EL (cell line): Measurements from ENCODE around the gene FNDC3A.
"Not testable (repeated sequence)": the region's sequence is repeated elsewhere in the genome, so short reads cannot be mapped to it uniquely, and the experiment has no call there.

ENCODE experiments used
- DNase-seq: peaks from one replicate; pipeline ENCODE4 v3.0.0-alpha.2; 2016

The FNDC3A gene

GRCh38 chr13:49163162-49163561, 187.4 kb downstream of the FNDC3A start:
- not testable (repeated sequence) for DNase-seq

- no peak for DNase-seq
These were observed 189.0 kb downstream of the FNDC3A start for GRCh38 chr13:49164712-49165111.

GRCh38 chr13:49165798-49166752, 190.4 kb downstream of the FNDC3A start:
- DNase-seq, result no peak

GRCh38 chr13:49171359-49171758, 195.6 kb downstream of the FNDC3A start:
- DNase-seq, result no peak

GRCh38 chr13:49183672-49184325, 208.1 kb downstream of the FNDC3A start:
- DNase-seq, result no peak

GRCh38 chr13:49184621-49185020, 208.9 kb downstream of the FNDC3A start:
- no peak for DNase-seq

- DNase-seq, result no peak
These were observed 209.6 kb downstream of the FNDC3A start for GRCh38 chr13:49185264-49185663.

GRCh38 chr13:49190901-49191300, 215.2 kb downstream of the FNDC3A start:
- DNase-seq, result no peak

- no peak for DNase-seq
These were observed 230.9 kb downstream of the FNDC3A start for GRCh38 chr13:49206641-49207040.

GRCh38 chr13:49208619-49209018, 232.9 kb downstream of the FNDC3A start:
- DNase-seq, result no peak

- no peak for DNase-seq
These were observed 234.4 kb downstream of the FNDC3A start for GRCh38 chr13:49210114-49210513.

GRCh38 chr13:49210669-49211068, 235.0 kb downstream of the FNDC3A start:
- DNase-seq, result no peak

- no peak for DNase-seq
These were observed 237.8 kb downstream of the FNDC3A start for GRCh38 chr13:49213539-49213938.

GRCh38 chr13:49213997-49214916, 238.5 kb downstream of the FNDC3A start:
- DNase-seq, result no peak

- DNase-seq, result peak; percentile 30
These were observed 239.2 kb downstream of the FNDC3A start for GRCh38 chr13:49214917-49215376.

- no peak for DNase-seq
These were observed 240.6 kb downstream of the FNDC3A start for GRCh38 chr13:49216334-49216733.

GRCh38 chr13:49217962-49218492, 242.3 kb downstream of the FNDC3A start:
- DNase-seq, result no peak

- peak; percentile 16 for DNase-seq
These were observed 242.9 kb downstream of the FNDC3A start for GRCh38 chr13:49218493-49219051.

- peak; percentile 18 for DNase-seq
These were observed 243.9 kb downstream of the FNDC3A start for GRCh38 chr13:49219647-49220035.

- no peak for DNase-seq
These were observed 244.5 kb downstream of the FNDC3A start, which contains the start of gene MLNR for GRCh38 chr13:49220036-49220855. Gene MLNR, plus strand, starts transcription at chr13:49220338. Its CDS starts 0 bp downstream, at chr13:49220338.
